Vagina (tissue), 2 donors: ENCODE results near the gene GPAT3. TPM values are rescaled to one million over a fixed set of nuclear protein-coding genes. Genes with fewer than 3 reads are reported as not detected.

Experiments
- DNase-seq, 2 donors: peaks; one replicate each; pipeline ENCODE4 v3.0.0-alpha.2; 2017; ENCODE audit errors: extremely low spot score in 2 of 2
- H3K27ac ChIP-seq: fragments of 200-600 bp; sonication (generic); one replicate; pipeline ENCODE4 v1.5.1; 2019
- H3K27me3 ChIP-seq: fragments of 200-600 bp; sonication (generic); one replicate; pipeline ENCODE4 v1.5.1; 2019
- H3K36me3 ChIP-seq, 2 donors: fragments of 200-600 bp; sonication (generic); one replicate each; pipeline ENCODE4 v1.5.1; 2017 to 2019
- H3K4me1 ChIP-seq: fragments of 200-600 bp; sonication (generic); one replicate; pipeline ENCODE4 v1.5.1; 2019
- H3K4me3 ChIP-seq, 2 donors: fragments of 200-600 bp; sonication (generic); 1 replicate in 1 of 2; 2 replicates in 1 of 2; pipeline ENCODE4 v1.5.1; 2016 to 2019
- H3K9me3 ChIP-seq: fragments of 200-600 bp; sonication (generic); one replicate; pipeline ENCODE4 v1.5.1; 2019
- CTCF ChIP-seq, 3 experiments: fragments of 450-650 bp in 2 of 3; fragments of 200-600 bp in 1 of 3; sonication (generic) in 1 of 3; IDR thresholded peaks; one replicate each; pipeline ENCODE4 v1.5.1; 2017 to 2019; ENCODE audit warnings: antibody characterized with exemption in 3 of 3, mild to moderate bottlenecking in 2 of 3, moderate library complexity in 2 of 3
- POLR2A ChIP-seq, 2 donors: fragments of 450-650 bp; IDR thresholded peaks; one replicate each; pipeline ENCODE4 v1.6.1; 2017; ENCODE audit warnings: antibody characterized with exemption in 2 of 2, mild to moderate bottlenecking in 2 of 2, moderate library complexity in 2 of 2
- POLR2AphosphoS5 ChIP-seq, 2 donors: sonication (generic); formaldehyde crosslinking; IDR thresholded peaks; one replicate each; pipeline ENCODE4 v1.9.0; 2017; ENCODE audit warnings: antibody characterized with exemption in 2 of 2, mild to moderate bottlenecking in 2 of 2, low read depth in 1 of 2; ENCODE audit not compliant: insufficient read depth in 1 of 2
- intact Hi-C: fragments of 100-400 bp; cut with DNase I; formaldehyde crosslinking; loops from one replicate; pipeline ENCODE4 v1.15.1; 2023
- total RNA-seq: library from RNA; depleted of rRNA; stranded (reverse); fragments of >200 nt; gene quantifications from one replicate; pipeline ENCODE4 v1.2.3, GENCODE V29; 2016

The GPAT3 gene
- total RNA-seq, 1 donor from 2014 or later, result 5.2 TPM

GRCh38 chr4:83606898-83607297 is 71.0 kb downstream of the GPAT3 start:
- Histone ChIP-seq H3K27ac (no peak overlapping the region), H3K27me3 (no peaks in the 10 kb centered on the region), H3K9me3 (no peaks in the 10 kb centered on the region), H3K36me3 (no peaks in the 10 kb centered on the region), H3K4me1 (no peaks in the 10 kb centered on the region), H3K4me3 (no peak overlapping the region)
- no peak for DNase-seq
- intact Hi-C loops, result no loop called here
- no peak for TF ChIP-seq CTCF (IDR thresholded peaks at IDR 0.05)

GRCh38 chr4:83609365-83609764 is 73.5 kb downstream of the GPAT3 start:
- TF ChIP-seq POLR2AphosphoS5 (IDR thresholded peaks at IDR 0.05; ENCODE audit: insufficient read depth in 1 of 2, low read depth in 1 of 2) (no peak), POLR2A (IDR thresholded peaks at IDR 0.05) (no peak), CTCF (IDR thresholded peaks at IDR 0.05) (no peak)
- intact Hi-C loops, result no loop called here

GRCh38 chr4:83610729-83611128 is 74.8 kb downstream of the GPAT3 start:
- TF ChIP-seq POLR2AphosphoS5 (IDR thresholded peaks at IDR 0.05; ENCODE audit: insufficient read depth in 1 of 2, low read depth in 1 of 2) (no peak), POLR2A (IDR thresholded peaks at IDR 0.05) (no peak), CTCF (IDR thresholded peaks at IDR 0.05) (no peak)
- Histone ChIP-seq H3K27me3 (no peaks in the 10 kb centered on the region), H3K4me3 (no peak overlapping the region), H3K27ac (no peak overlapping the region), H3K4me1 (no peaks in the 10 kb centered on the region), H3K36me3 (no peaks in the 10 kb centered on the region), H3K9me3 (peaks cover 11% of the 10 kb centered on the region)
- intact Hi-C loops, result no loop called here
- DNase-seq, result no peak

More at GRCh38 chr4:83609365-83609764, 73.5 kb downstream of the GPAT3 start:
- Histone ChIP-seq H3K27me3 (no peaks in the 10 kb centered on the region), H3K9me3 (peaks cover 11% of the 10 kb centered on the region), H3K4me1 (no peaks in the 10 kb centered on the region), H3K4me3 (no peak overlapping the region), H3K27ac (no peak overlapping the region), H3K36me3 (no peaks in the 10 kb centered on the region)
- DNase-seq, result no peak

GRCh38 chr4:83613023-83613422 is 77.1 kb downstream of the GPAT3 start:
- H3K27me3 ChIP-seq, result no peaks in the 10 kb centered on the region
- intact Hi-C loops, result no loop called here

DNA sequence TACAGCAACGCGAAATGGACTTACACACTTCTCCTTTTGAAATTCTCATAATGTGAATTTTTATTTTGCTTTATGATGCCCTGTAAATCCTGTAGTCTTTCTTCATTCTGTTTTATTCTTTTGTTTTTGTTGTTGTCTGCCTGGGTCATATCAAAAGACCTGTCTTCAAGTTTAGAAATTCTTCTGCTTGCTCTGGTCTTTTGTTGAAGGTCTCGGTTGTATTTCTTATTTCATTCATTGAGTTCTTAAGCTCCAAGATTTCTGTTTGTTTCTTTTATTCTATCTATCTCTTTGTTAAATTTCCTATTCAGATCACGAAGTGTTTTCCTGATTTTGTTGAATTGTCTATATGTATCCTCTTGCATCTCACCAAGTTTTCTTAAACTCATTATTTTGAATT is 78.1 kb downstream of the GPAT3 start:
- TF ChIP-seq POLR2A (IDR thresholded peaks at IDR 0.05) (no peak), POLR2AphosphoS5 (IDR thresholded peaks at IDR 0.05; ENCODE audit: insufficient read depth in 1 of 2, low read depth in 1 of 2) (no peak), CTCF (IDR thresholded peaks at IDR 0.05) (no peak)
- no peak for DNase-seq
- Histone ChIP-seq H3K27ac (no peak overlapping the region), H3K9me3 (peaks cover 11% of the 10 kb centered on the region), H3K36me3 (no peaks in the 10 kb centered on the region), H3K4me1 (no peaks in the 10 kb centered on the region), H3K4me3 (no peak overlapping the region), H3K27me3 (no peaks in the 10 kb centered on the region)
- intact Hi-C loops, result no loop called here

More at GRCh38 chr4:83613023-83613422, 77.1 kb downstream of the GPAT3 start:
- H3K36me3 ChIP-seq, result no peaks in the 10 kb centered on the region
- no peak for DNase-seq
- no peak overlapping the region for H3K27ac ChIP-seq
- TF ChIP-seq CTCF (IDR thresholded peaks at IDR 0.05), result no peak
- no peak for TF ChIP-seq POLR2A (IDR thresholded peaks at IDR 0.05)
- no peak for TF ChIP-seq POLR2AphosphoS5 (IDR thresholded peaks at IDR 0.05; ENCODE audit: insufficient read depth in 1 of 2, low read depth in 1 of 2)
- H3K4me1 ChIP-seq, result no peaks in the 10 kb centered on the region
- H3K9me3 ChIP-seq, result peaks cover 11% of the 10 kb centered on the region
- no peak overlapping the region for H3K4me3 ChIP-seq
